ENCODE data around the gene LIN54. TPM values are rescaled to one million over a fixed set of nuclear protein-coding genes. Genes with fewer than 3 reads are reported as not detected.
A peak's percentile ranks its signal among the peaks of the same experiment; 100 is the strongest.

The LIN54 gene
- total RNA-seq, 1 donor from 2014 or later: 11.1 TPM

- no peak overlapping the region for H3K4me3 ChIP-seq (ENCODE audit: insufficient read depth, low read depth, low read length)
- no peak overlapping the region for H3K27ac Mint-ChIP-seq (ENCODE audit: unreplicated experiment)
- no peak overlapping the region for H2AFZ ChIP-seq (ENCODE audit: low read depth, low read length)
- H3K36me3 ChIP-seq (ENCODE audit: insufficient read depth, low read length): peaks cover 17% of the 10 kb centered on the region
- H3K4me2 ChIP-seq (ENCODE audit: low read length): no peak overlapping the region
- H3K9me3 Mint-ChIP-seq (ENCODE audit: unreplicated experiment): no peaks in the 10 kb centered on the region
- no peaks in the 10 kb centered on the region for H3K27me3 Mint-ChIP-seq (ENCODE audit: low read depth, unreplicated experiment)
- FAIRE-seq (no peak), DNase-seq (ENCODE audit: low read depth) (no peak)
- peaks cover 20% of the 10 kb centered on the region for H3K4me1 Mint-ChIP-seq (ENCODE audit: low read depth, unreplicated experiment)
- no peak overlapping the region for H3K4me3 Mint-ChIP-seq (ENCODE audit: unreplicated experiment)
- H3K27me3 ChIP-seq (ENCODE audit: insufficient read depth, low read length): no peaks in the 10 kb centered on the region
- H3K4me1 ChIP-seq (ENCODE audit: insufficient read depth, low read length): peaks cover 21% of the 10 kb centered on the region
- no peak overlapping the region for H3K9ac ChIP-seq (ENCODE audit: low read length)
- no peak for TF ChIP-seq CTCF (IDR thresholded peaks at IDR 0.05; ENCODE audit: insufficient read depth, low read depth, low read length)
- TF ChIP-seq EZH2 (IDR thresholded peaks at IDR 0.05; ENCODE audit: insufficient read depth, low read length): no peak
- no peaks in the 10 kb centered on the region for H3K9me3 ChIP-seq (ENCODE audit: insufficient read depth, low read depth, low read length)
- H3K27ac ChIP-seq (ENCODE audit: low read depth, low read length): no peak overlapping the region
- H3K79me2 ChIP-seq (ENCODE audit: insufficient read depth, low read length): peaks cover 84% of the 10 kb centered on the region
- H4K20me1 ChIP-seq (ENCODE audit: insufficient read depth, low read length): peaks cover 10% of the 10 kb centered on the region
- H3K36me3 Mint-ChIP-seq (ENCODE audit: low read depth, unreplicated experiment): peaks cover 9% of the 10 kb centered on the region
Measured at GRCh38 chr4:82896755-82897154, 113.9 kb downstream of the LIN54 start.

- no peak overlapping the region for H2AFZ ChIP-seq (ENCODE audit: low read depth, low read length)
- peaks cover 18% of the 10 kb centered on the region for H4K20me1 ChIP-seq (ENCODE audit: insufficient read depth, low read length)
- H3K9me3 ChIP-seq (ENCODE audit: insufficient read depth, low read depth, low read length): no peaks in the 10 kb centered on the region
- H3K4me2 ChIP-seq (ENCODE audit: low read length): no peak overlapping the region
- Mint-ChIP-seq H3K36me3 (ENCODE audit: low read depth, unreplicated experiment) (peaks cover 9% of the 10 kb centered on the region), H3K4me3 (ENCODE audit: unreplicated experiment) (peak overlapping the region; percentile 45), H3K4me1 (ENCODE audit: low read depth, unreplicated experiment) (peaks cover 22% of the 10 kb centered on the region), H3K9me3 (ENCODE audit: unreplicated experiment) (no peaks in the 10 kb centered on the region), H3K27ac (ENCODE audit: unreplicated experiment) (no peak overlapping the region), H3K27me3 (ENCODE audit: low read depth, unreplicated experiment) (no peaks in the 10 kb centered on the region)
- DNase-seq (ENCODE audit: low read depth) (no peak), FAIRE-seq (no peak)
- H3K4me3 ChIP-seq (ENCODE audit: insufficient read depth, low read depth, low read length): no peak overlapping the region
- no peak overlapping the region for H3K27ac ChIP-seq (ENCODE audit: low read depth, low read length)
- H3K36me3 ChIP-seq (ENCODE audit: insufficient read depth, low read length): peaks cover 17% of the 10 kb centered on the region
- H3K4me1 ChIP-seq (ENCODE audit: insufficient read depth, low read length): peaks cover 21% of the 10 kb centered on the region
- no peak overlapping the region for H3K9ac ChIP-seq (ENCODE audit: low read length)
- H3K79me2 ChIP-seq (ENCODE audit: insufficient read depth, low read length): peaks cover 84% of the 10 kb centered on the region
- no peak for TF ChIP-seq CTCF (IDR thresholded peaks at IDR 0.05; ENCODE audit: insufficient read depth, low read depth, low read length)
- no peak for TF ChIP-seq EZH2 (IDR thresholded peaks at IDR 0.05; ENCODE audit: insufficient read depth, low read length)
- no peaks in the 10 kb centered on the region for H3K27me3 ChIP-seq (ENCODE audit: insufficient read depth, low read length)
Measured at GRCh38 chr4:82893942-82894341, 116.7 kb downstream of the LIN54 start.

- Histone ChIP-seq H3K4me3 (ENCODE audit: insufficient read depth, low read depth, low read length) (no peak overlapping the region), H3K27ac (ENCODE audit: low read depth, low read length) (no peak overlapping the region), H3K9me3 (ENCODE audit: insufficient read depth, low read depth, low read length) (no peaks in the 10 kb centered on the region), H2AFZ (ENCODE audit: low read depth, low read length) (no peak overlapping the region), H3K4me2 (ENCODE audit: low read length) (peak overlapping the region; percentile 89), H3K9ac (ENCODE audit: low read length) (peak overlapping the region; percentile 100), H3K27me3 (ENCODE audit: insufficient read depth, low read length) (no peaks in the 10 kb centered on the region), H3K4me1 (ENCODE audit: insufficient read depth, low read length) (peaks cover 17% of the 10 kb centered on the region), H3K79me2 (ENCODE audit: insufficient read depth, low read length) (peaks cover 84% of the 10 kb centered on the region), H4K20me1 (ENCODE audit: insufficient read depth, low read length) (peaks cover 23% of the 10 kb centered on the region), H3K36me3 (ENCODE audit: insufficient read depth, low read length) (peaks cover 21% of the 10 kb centered on the region)
- Mint-ChIP-seq H3K4me3 (ENCODE audit: unreplicated experiment) (peak overlapping the region; percentile 96), H3K9me3 (ENCODE audit: unreplicated experiment) (no peaks in the 10 kb centered on the region), H3K4me1 (ENCODE audit: low read depth, unreplicated experiment) (peaks cover 24% of the 10 kb centered on the region), H3K36me3 (ENCODE audit: low read depth, unreplicated experiment) (peaks cover 14% of the 10 kb centered on the region), H3K27me3 (ENCODE audit: low read depth, unreplicated experiment) (no peaks in the 10 kb centered on the region), H3K27ac (ENCODE audit: unreplicated experiment) (peak overlapping the region; percentile 23)
- FAIRE-seq (no peak), DNase-seq (ENCODE audit: low read depth) (no peak)
- TF ChIP-seq EZH2 (IDR thresholded peaks at IDR 0.05; ENCODE audit: insufficient read depth, low read length) (no peak), CTCF (IDR thresholded peaks at IDR 0.05; ENCODE audit: insufficient read depth, low read depth, low read length) (no peak)
Measured at GRCh38 chr4:82892467-82892802, 118.2 kb downstream of the LIN54 start.

All from astrocyte (in vitro differentiated cells and primary cell).